Fibroblast of skin of right quadriceps (primary cell): Measurements from ENCODE around the gene SLC12A5.

Experiments used
- DNase-seq: peaks from one replicate; pipeline ENCODE4 v3.0.0-alpha.2; 2013

SLC12A5 gene

GRCh38 chr20:46056970-46057855 is 28.2 kb downstream of the SLC12A5 start:
- DNase-seq, result peak; percentile 40

GRCh38 chr20:46057856-46058598 is 29.0 kb downstream of the SLC12A5 start:
- peak; percentile 41 for DNase-seq

GRCh38 chr20:46058599-46059281 is 29.7 kb downstream of the SLC12A5 start:
- no peak for DNase-seq

DNA sequence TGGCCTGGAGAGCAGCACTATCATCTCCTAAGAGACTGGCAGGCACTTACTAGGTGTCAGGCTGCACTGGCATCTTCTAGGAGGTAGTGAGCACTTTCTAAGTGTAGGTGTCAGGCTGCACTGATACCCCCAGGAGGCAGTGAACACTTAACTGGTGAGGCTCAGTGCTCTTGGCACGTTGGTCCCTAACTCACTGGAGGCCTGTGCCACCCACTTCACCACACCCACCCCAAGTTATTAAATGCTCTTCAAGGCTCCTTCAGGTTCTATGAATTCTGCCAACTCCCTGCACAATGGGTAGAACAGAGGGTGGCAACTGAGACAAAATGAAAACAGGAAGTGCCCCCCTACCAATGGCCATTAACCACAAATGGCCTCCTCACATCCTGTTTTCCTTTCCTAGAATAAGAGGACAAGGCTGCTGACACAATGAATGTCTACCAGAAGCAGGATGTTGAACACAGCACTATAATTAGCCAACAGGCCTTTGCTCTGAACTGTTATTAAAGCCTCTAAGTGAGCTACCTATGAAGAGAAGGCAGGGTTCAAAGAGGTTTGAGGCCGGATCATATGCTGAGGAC is 31.4 kb downstream of the SLC12A5 start:
- DNase-seq, result no peak

GRCh38 chr20:46060975-46061374 is 32.0 kb downstream of the SLC12A5 start:
- DNase-seq, result no peak

DNA sequence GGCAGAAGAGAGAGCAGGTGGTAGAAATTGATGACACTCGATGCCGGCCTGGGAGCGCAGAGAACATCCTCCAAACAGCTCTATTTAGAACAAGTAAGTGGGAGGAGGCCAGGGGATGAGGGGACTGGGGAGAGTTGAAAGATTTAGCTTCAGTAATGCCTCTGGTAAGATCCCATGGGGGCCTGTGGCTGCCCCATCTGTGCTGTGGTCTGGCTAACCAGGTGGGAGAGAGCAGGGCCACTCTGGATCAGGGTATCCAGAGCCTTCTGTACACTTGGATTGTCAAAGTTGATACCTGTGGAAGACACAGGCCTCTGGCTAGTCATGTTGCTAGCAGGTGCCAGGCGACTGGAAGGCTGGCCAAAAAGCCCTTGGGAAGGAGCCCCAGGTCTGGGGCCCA is 33.1 kb downstream of the SLC12A5 start:
- no peak for DNase-seq

- no peak for DNase-seq
Observed at GRCh38 chr20:46062621-46063020, 33.6 kb downstream of the SLC12A5 start.

DNA sequence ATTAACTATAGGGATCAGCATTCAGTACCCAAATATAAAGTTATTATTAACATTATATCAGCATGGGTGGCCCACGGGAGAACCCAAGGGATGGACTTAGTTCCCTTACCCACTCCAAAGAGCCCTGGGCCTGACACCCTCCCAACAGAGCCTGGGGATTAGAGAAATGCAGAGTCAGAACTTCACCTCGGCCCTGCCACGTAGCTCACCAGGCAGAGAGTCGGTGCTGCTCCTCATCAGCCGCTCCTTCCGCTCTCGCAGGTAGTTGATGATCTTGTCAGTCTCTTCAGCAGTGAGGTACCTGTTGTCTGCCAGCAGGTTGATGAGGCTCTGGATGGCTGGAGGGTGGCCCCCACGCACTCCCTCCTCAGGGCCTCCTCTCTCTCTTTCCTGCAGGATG is 34.1 kb downstream of the SLC12A5 start:
- no peak for DNase-seq

DNA sequence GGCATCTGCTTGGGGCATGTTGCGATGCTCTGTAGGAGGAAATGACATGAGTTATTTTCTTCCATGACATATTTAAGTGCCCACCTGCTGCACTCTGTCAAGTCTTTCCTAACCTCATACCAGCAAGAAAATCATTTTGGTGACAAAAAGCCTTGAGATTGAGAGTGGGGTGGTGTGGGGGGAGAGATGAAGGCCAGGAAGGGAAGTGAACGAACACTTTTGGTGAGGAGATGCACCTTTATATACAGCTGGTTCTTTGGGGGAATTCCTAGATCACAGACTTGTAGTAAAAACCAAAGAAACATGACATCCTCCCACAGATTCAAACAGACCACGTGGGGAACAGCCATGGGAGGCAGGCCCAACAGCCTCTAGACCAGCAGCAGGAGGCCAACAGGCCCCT is 34.6 kb downstream of the SLC12A5 start:
- no peak for DNase-seq

GRCh38 chr20:46065006-46065405 is 36.0 kb downstream of the SLC12A5 start:
- no peak for DNase-seq

DNA sequence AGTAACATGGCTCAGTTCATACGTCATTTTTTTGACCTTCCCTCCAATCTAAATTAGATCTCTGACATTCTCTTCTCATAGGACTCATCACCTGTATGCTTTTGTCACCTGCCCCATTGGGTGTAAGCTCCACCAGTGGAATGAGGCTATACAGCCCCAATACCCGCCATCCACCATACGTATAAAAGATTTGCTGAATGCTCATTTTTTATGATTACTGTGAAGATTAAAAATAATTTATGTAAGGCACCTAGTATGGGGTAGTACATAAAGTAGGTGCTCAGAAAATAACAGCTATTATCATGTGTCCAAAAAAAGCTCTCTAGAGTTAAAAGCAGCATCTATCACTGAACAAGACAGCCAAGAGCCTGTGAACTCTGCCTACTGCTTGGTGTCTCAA is 36.7 kb downstream of the SLC12A5 start:
- DNase-seq, result no peak

DNA sequence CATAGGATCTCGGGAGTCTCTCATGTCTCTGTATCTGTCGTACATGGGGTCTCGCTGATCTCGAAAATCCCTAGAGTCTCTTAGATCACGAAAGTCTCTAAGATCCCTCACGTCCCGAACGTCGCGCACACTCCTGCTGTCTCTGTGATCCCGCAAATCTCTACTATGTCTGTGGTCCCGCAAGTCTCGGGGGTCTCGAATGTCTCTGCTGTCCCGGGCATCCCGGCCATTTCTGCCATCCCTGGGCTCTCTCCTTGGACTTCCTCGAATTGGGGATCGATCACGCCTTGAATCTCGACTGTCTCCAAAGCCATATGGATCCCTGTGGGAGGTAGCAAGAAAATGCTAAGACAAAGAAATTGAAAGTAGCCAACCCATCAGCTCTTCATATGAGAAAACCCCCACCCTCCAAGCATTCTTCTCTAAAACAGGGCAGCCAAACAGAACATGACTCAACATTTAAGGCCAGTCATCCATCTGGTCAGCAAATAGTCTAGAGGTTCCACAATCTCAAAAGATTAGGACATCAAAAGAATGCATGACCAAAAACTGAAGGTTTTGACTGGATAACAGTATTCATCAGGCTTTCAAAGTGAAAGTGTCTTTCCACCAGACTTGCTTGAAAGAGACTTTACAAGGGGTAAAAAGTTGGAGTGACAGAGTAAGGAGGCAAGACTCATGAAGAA is 41.3 kb downstream of the SLC12A5 start:
- DNase-seq, result peak; percentile 55

- DNase-seq, result no peak
Observed at GRCh38 chr20:46071573-46071972, 42.6 kb downstream of the SLC12A5 start.

DNA sequence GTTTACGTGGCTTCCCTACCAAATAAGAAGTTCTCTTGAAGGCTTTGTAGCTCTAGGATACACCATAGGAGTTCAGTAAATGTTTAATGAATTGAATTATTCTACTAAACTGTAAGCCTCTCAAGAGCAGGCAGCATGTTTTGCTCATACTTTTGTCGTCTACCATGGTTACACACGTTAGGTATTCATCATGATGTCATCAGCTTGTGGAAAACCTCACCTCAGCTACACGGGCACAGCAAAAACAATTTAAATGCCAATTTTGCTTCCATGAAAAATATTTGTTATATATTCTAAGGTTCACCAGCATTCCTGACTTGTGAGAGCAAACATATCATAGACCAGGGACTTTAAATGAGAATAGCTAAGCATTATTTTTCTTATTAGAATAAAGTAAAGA is 44.0 kb downstream of the SLC12A5 start:
- DNase-seq, result no peak

GRCh38 chr20:46073443-46073842 is 44.4 kb downstream of the SLC12A5 start:
- no peak for DNase-seq

DNA sequence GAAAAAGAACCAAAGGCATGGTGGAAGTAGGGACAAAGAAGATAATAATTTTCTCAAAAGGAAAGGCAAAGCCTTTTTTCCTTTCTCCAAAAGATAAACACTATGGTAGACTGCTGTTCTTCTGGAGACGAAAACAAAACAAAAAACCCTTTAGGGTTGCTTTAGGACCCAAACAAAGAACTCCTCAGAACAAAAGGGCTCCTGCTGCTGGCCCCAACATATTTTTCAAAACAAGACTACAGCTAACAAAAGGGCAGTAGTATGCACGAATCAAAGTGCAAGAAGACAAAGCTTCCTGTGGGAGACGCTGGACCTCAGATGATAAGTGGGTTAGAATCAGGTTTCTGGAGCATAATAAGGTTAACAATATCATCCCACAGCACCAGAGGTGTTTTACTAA is 45.0 kb downstream of the SLC12A5 start:
- DNase-seq, result no peak

DNA sequence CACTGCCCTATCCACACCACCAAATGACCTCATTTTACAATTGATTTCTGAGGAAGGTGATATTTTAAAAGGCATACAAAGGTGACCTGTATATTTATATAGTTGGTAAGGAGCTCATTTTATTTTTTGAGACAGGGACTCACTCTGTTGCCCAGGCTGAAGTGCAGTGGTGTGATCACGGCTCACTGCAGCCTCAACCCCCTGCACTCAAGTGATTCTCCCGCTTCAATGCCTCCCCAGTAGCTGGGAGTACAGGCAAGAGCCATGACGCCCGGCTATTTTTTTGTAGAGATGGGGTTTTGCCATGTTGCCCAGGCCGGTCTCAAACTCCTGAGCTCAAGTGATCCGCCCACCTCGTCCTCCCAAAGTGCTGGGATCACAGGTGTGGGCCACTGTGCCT is 47.8 kb downstream of the SLC12A5 start:
- no peak for DNase-seq

DNA sequence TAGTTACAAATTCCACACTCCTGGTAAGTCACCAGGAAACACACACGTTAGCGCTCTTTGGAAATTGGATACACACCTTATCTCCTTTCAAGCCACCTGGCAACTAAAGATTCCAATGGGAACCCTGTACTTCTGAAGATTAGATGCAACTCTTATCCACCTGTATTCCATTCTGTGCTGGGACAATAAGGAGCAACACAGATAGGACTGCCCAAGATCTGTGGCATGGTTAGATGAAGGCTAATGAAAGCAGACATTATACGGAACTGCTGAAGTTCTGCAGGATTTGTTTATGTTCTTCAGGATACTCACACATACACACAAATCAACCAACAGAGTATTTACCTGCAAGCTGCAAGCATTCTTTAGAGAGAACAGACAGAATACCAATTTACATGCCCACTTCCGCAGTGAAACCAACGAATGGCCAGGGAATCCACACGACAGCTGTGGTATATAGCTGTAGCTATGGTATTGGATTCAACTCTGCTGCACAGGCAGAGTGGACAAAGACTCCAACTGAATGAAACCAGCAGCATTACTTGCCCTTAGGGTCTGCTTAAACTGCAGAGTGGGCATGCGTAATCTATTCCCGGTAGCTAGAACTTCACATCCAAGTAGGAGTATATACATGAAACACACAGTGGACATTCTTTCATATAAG is 48.8 kb downstream of the SLC12A5 start:
- no peak for DNase-seq

DNA sequence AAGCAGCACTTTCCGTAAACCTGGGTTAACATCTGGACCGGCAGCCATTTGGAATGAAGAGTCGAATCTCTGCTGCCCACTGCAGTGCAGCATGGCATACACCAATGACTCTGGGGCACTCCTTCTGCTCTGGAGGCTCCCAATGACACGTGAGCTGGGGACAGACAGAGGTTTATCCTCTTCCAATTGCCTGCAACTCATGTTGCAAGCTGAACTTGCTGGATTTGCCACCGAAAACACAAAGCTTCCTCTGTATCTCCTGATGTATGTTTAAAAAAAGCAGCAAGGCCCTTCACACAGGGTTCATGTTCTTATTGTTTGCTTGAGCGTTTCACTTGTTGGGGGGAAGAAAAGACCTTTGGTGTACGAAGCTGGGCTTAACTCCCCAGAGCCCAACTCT is 49.9 kb downstream of the SLC12A5 start:
- DNase-seq, result no peak

GRCh38 chr20:46081074-46081473 is 52.1 kb downstream of the SLC12A5 start:
- DNase-seq, result no peak

DNA sequence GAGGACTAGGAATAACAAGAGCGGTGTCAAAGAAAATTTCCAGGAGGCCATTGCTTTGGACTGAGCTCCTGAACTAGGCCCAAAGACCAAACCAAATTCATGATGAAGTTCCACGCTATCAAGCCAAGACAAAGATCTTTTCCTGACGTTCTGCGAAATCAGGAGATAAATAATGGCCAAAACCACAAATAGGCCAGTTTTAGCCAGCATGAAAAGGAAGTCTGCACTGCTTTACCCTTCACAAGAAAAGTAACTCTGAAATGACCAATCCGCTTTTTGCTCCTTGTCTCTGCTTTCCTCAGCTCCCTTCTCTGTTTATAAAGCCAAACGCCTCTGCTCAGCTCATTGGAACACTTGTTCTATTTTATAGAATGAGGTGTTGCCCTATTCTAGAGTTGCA is 54.1 kb downstream of the SLC12A5 start:
- no peak for DNase-seq

DNA sequence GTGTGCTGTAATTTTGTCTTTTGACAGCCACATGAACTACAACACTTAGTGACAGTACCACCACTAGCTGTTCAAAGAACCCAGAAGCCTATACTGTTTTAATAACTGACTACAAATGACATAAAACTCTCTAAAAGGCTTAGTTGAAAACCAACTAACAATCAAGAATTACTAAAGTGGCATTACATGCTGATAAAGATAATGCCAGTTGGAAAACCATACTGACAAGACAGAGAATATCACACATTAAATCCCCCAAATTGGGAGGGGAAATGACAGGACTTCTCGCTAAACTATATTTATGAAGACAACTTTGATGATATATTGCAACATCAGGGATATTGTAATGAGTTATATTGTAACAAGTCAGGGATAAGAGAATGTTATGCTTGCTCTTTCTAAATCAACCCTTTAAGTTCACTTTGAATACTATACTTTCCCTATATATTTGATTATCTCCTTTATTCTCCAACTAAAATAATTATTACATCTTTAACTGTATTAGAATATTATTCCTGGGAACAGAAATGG is 54.6 kb downstream of the SLC12A5 start:
- DNase-seq, result no peak
